ENCODE results near the gene PITPNC1.

PITPNC1 gene

GRCh38 chr17:67461228-67461780 is 84.2 kb downstream of the PITPNC1 start:
- Histone ChIP-seq H3K18ac (ENCODE audit: low read length) (no peak overlapping the region), H4K8ac (ENCODE audit: low read depth, low read length) (no peak overlapping the region), H3K36me3 (ENCODE audit: control insufficient read depth in 1 of 2, insufficient read depth in 2 of 2, low read length in 2 of 2) (peaks cover 0 to 2% of the 10 kb centered on the region in 2 experiments), H3K79me2 (ENCODE audit: control insufficient read depth, insufficient read depth, low read length, poor library complexity) (no peaks in the 10 kb centered on the region), H2BK5ac (ENCODE audit: low read depth, low read length, poor library complexity) (no peak overlapping the region), H3K14ac (ENCODE audit: low read length) (no peak overlapping the region), H3K4ac (ENCODE audit: low read depth, low read length) (no peak overlapping the region), H2AFZ (ENCODE audit: insufficient read depth, low read length, poor library complexity) (no peak overlapping the region), H3K4me2 (ENCODE audit: low read length) (no peak overlapping the region), H4K91ac (ENCODE audit: low read depth, low read length) (no peak overlapping the region), H3K27me3 (ENCODE audit: insufficient read depth, low read length) (no peaks in the 10 kb centered on the region), H3K4me3 (ENCODE audit: low read depth, low read length) (no peak overlapping the region), H3K9ac (ENCODE audit: low read length) (no peak overlapping the region), H2BK120ac (ENCODE audit: insufficient read depth, low read length, poor library complexity) (no peak overlapping the region), H4K12ac (ENCODE audit: low read depth, low read length) (no peak overlapping the region), H2AK5ac (ENCODE audit: low read length) (no peak overlapping the region), H3K9me3 (ENCODE audit: insufficient read depth, low read depth, low read length) (peaks cover 2% of the 10 kb centered on the region), H3K23ac (ENCODE audit: low read length) (no peak overlapping the region), H3K27ac (ENCODE audit: low read depth, low read length) (no peak overlapping the region), H2BK12ac (ENCODE audit: low read length) (no peak overlapping the region), H3K4me1 (ENCODE audit: control insufficient read depth in 1 of 2, insufficient read depth in 2 of 2, low read length in 2 of 2) (no peaks in the 10 kb centered on the region), H3K79me1 (ENCODE audit: low read length) (no peaks in the 10 kb centered on the region)
- WGBS (ENCODE audit: extremely low coverage, insufficient coverage, insufficient read length): no CpG with 5 or more reads among the region's 6 CpGs
- peak in 1 of 2 donors; percentile 25 for DNase-seq

- no peak for DNase-seq
- Histone ChIP-seq H3K27ac (ENCODE audit: low read depth, low read length) (no peak overlapping the region), H3K36me3 (ENCODE audit: control insufficient read depth in 1 of 2, insufficient read depth in 2 of 2, low read length in 2 of 2) (peaks cover 0 to 2% of the 10 kb centered on the region in 2 experiments), H3K14ac (ENCODE audit: low read length) (no peak overlapping the region), H3K23ac (ENCODE audit: low read length) (no peak overlapping the region), H3K4me2 (ENCODE audit: low read length) (no peak overlapping the region), H4K91ac (ENCODE audit: low read depth, low read length) (no peak overlapping the region), H2AFZ (ENCODE audit: insufficient read depth, low read length, poor library complexity) (no peak overlapping the region), H2BK120ac (ENCODE audit: insufficient read depth, low read length, poor library complexity) (no peak overlapping the region), H3K4ac (ENCODE audit: low read depth, low read length) (no peak overlapping the region), H2AK5ac (ENCODE audit: low read length) (no peak overlapping the region), H3K9me3 (ENCODE audit: insufficient read depth, low read depth, low read length) (peaks cover 2% of the 10 kb centered on the region), H2BK5ac (ENCODE audit: low read depth, low read length, poor library complexity) (no peak overlapping the region), H3K79me1 (ENCODE audit: low read length) (no peaks in the 10 kb centered on the region), H3K79me2 (ENCODE audit: control insufficient read depth, insufficient read depth, low read length, poor library complexity) (no peaks in the 10 kb centered on the region), H3K9ac (ENCODE audit: low read length) (no peak overlapping the region), H3K4me1 (ENCODE audit: control insufficient read depth in 1 of 2, insufficient read depth in 2 of 2, low read length in 2 of 2) (no peaks in the 10 kb centered on the region), H3K18ac (ENCODE audit: low read length) (no peak overlapping the region), H4K8ac (ENCODE audit: low read depth, low read length) (no peak overlapping the region), H2BK12ac (ENCODE audit: low read length) (no peak overlapping the region), H3K27me3 (ENCODE audit: insufficient read depth, low read length) (no peaks in the 10 kb centered on the region), H3K4me3 (ENCODE audit: low read depth, low read length) (no peak overlapping the region), H4K12ac (ENCODE audit: low read depth, low read length) (no peak overlapping the region)
- WGBS (ENCODE audit: extremely low coverage, insufficient coverage, insufficient read length): no CpG with 5 or more reads among the region's 3 CpGs
Measured at GRCh38 chr17:67461876-67462275, 84.8 kb downstream of the PITPNC1 start.

GRCh38 chr17:67466251-67466796 is 89.2 kb downstream of the PITPNC1 start:
- Histone ChIP-seq H3K27ac (ENCODE audit: low read depth, low read length) (no peak overlapping the region), H3K4ac (ENCODE audit: low read depth, low read length) (no peak overlapping the region), H4K91ac (ENCODE audit: low read depth, low read length) (no peak overlapping the region), H3K14ac (ENCODE audit: low read length) (no peak overlapping the region), H3K9ac (ENCODE audit: low read length) (no peak overlapping the region), H2BK5ac (ENCODE audit: low read depth, low read length, poor library complexity) (no peak overlapping the region), H3K4me1 (ENCODE audit: control insufficient read depth in 1 of 2, insufficient read depth in 2 of 2, low read length in 2 of 2) (peaks cover 3 to 8% of the 10 kb centered on the region in 2 experiments), H2AFZ (ENCODE audit: insufficient read depth, low read length, poor library complexity) (no peak overlapping the region), H3K9me3 (ENCODE audit: insufficient read depth, low read depth, low read length) (no peaks in the 10 kb centered on the region), H2BK120ac (ENCODE audit: insufficient read depth, low read length, poor library complexity) (no peak overlapping the region), H2AK5ac (ENCODE audit: low read length) (no peak overlapping the region), H3K27me3 (ENCODE audit: insufficient read depth, low read length) (no peaks in the 10 kb centered on the region), H3K79me1 (ENCODE audit: low read length) (no peaks in the 10 kb centered on the region), H3K36me3 (ENCODE audit: control insufficient read depth in 1 of 2, insufficient read depth in 2 of 2, low read length in 2 of 2) (no peaks in the 10 kb centered on the region), H3K18ac (ENCODE audit: low read length) (no peak overlapping the region), H3K79me2 (ENCODE audit: control insufficient read depth, insufficient read depth, low read length, poor library complexity) (no peaks in the 10 kb centered on the region), H4K8ac (ENCODE audit: low read depth, low read length) (no peak overlapping the region), H2BK12ac (ENCODE audit: low read length) (no peak overlapping the region), H3K4me3 (ENCODE audit: low read depth, low read length) (no peak overlapping the region), H3K4me2 (ENCODE audit: low read length) (no peak overlapping the region), H3K23ac (ENCODE audit: low read length) (no peak overlapping the region), H4K12ac (ENCODE audit: low read depth, low read length) (no peak overlapping the region)
- no peak for DNase-seq
- no CpG with 5 or more reads among the region's 4 CpGs for WGBS (ENCODE audit: extremely low coverage, insufficient coverage, insufficient read length)

GRCh38 chr17:67467500-67468455 is 90.7 kb downstream of the PITPNC1 start:
- H3K9ac ChIP-seq (ENCODE audit: low read length): no peak overlapping the region
- H2AFZ ChIP-seq (ENCODE audit: insufficient read depth, low read length, poor library complexity): no peak overlapping the region
- no peak overlapping the region for H3K23ac ChIP-seq (ENCODE audit: low read length)
- no CpG with 5 or more reads among the region's 8 CpGs for WGBS (ENCODE audit: extremely low coverage, insufficient coverage, insufficient read length)
- no peak for DNase-seq
- H3K4ac ChIP-seq (ENCODE audit: low read depth, low read length): no peak overlapping the region
- H3K79me1 ChIP-seq (ENCODE audit: low read length): no peaks in the 10 kb centered on the region
- no peaks in the 10 kb centered on the region for H3K79me2 ChIP-seq (ENCODE audit: control insufficient read depth, insufficient read depth, low read length, poor library complexity)
- H3K18ac ChIP-seq (ENCODE audit: low read length): no peak overlapping the region
- no peak overlapping the region for H2BK12ac ChIP-seq (ENCODE audit: low read length)
- H3K14ac ChIP-seq (ENCODE audit: low read length): no peak overlapping the region
- no peaks in the 10 kb centered on the region for H3K36me3 ChIP-seq (ENCODE audit: control insufficient read depth in 1 of 2, insufficient read depth in 2 of 2, low read length in 2 of 2)
- no peaks in the 10 kb centered on the region for H3K9me3 ChIP-seq (ENCODE audit: insufficient read depth, low read depth, low read length)
- no peak overlapping the region for H4K12ac ChIP-seq (ENCODE audit: low read depth, low read length)
- no peak overlapping the region for H3K4me3 ChIP-seq (ENCODE audit: low read depth, low read length)
- no peak overlapping the region for H2AK5ac ChIP-seq (ENCODE audit: low read length)
- H2BK5ac ChIP-seq (ENCODE audit: low read depth, low read length, poor library complexity): no peak overlapping the region
- H4K8ac ChIP-seq (ENCODE audit: low read depth, low read length): no peak overlapping the region
- H3K4me2 ChIP-seq (ENCODE audit: low read length): no peak overlapping the region
- H4K91ac ChIP-seq (ENCODE audit: low read depth, low read length): no peak overlapping the region
- H2BK120ac ChIP-seq (ENCODE audit: insufficient read depth, low read length, poor library complexity): no peak overlapping the region
- no peak overlapping the region for H3K27ac ChIP-seq (ENCODE audit: low read depth, low read length)
- peaks cover 3 to 8% of the 10 kb centered on the region in 2 experiments for H3K4me1 ChIP-seq (ENCODE audit: control insufficient read depth in 1 of 2, insufficient read depth in 2 of 2, low read length in 2 of 2)
- no peaks in the 10 kb centered on the region for H3K27me3 ChIP-seq (ENCODE audit: insufficient read depth, low read length)
